ENCODE results near the gene PEX12.
"Not testable (repeated sequence)": the region's sequence is repeated elsewhere in the genome, so short reads cannot be mapped to it uniquely, and the experiment has no call there.

PEX12 gene

GRCh38 chr17:35575759-35576158 lies 2.6 kb downstream of the PEX12 start:
- DNase-seq = no peak

GRCh38 chr17:35569405-35569804 lies 9.0 kb downstream of the PEX12 start:
- no peak for DNase-seq

GRCh38 chr17:35568561-35568960 lies 9.8 kb downstream of the PEX12 start:
- DNase-seq = peak; percentile 30

DNA sequence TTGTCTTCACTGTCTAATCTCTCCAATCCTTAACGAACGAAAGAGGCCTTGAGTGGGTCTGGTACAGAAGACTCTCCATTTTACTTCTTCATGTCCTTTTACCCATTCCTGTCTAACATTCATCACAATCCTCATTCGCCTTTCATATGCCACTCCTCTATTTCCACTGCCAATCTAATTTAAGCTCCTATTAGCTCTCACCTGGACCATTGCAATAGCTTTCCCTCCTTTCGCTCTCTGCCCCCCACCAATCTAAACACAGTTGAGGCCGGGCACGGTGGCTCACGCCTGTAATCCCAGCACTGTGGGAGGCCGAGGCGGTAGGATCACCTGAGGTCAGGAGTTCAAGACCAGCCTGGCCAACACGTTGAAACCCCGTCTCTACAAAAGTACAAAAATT lies 11.4 kb downstream of the PEX12 start:
- no peak for DNase-seq

GRCh38 chr17:35563181-35563580 lies 15.2 kb downstream of the PEX12 start:
- not testable (repeated sequence) for DNase-seq

DNA sequence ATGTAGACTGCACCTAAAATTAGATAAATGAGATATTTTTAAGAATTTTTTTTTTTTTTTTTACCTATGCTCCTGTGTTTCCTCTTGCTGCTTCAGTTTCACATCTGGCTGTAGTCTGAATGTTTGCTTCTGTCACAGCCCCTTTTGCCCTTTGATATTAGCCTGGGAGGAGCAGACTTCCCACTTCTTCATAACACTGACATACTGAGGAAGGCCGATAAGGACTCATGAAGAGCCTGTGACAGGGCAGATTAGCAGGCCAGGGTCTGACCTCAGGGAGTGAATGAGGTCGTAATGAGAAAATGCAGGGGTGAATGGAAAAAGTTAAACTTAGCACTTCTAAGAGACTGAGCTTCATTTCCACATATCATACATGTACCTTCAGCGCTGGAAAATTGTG lies 17.7 kb downstream of the PEX12 start, which contains the start of gene SLFN14:
Gene SLFN14 (minus strand): TSS at position 117 of the 400 bp plus-strand sequence. CDS start 2,757 bp downstream, outside the sequence.
- no peak for DNase-seq

GRCh38 chr17:35559495-35560210 lies 18.7 kb downstream of the PEX12 start:
- no peak for DNase-seq

DNA sequence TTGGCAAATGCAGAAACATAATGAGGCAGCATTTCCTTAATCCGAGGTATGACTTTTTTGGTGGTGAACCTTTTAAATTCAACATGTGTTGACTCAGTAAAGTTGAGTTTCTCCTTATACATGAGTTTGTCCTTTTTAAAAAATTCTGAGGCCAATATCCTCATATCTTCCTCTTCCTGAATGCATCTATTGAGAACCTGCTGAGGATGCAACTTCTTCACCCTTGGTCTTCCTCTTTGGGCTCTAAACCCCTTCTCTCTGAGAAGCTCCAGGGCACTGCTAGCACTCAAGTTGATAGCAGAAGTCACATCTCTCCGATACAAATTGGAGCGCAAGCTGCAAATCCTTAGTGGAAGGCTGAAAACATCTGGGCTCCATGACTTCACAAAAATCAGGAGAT lies 21.0 kb downstream of the PEX12 start:
- no peak for DNase-seq

- no peak for DNase-seq
Measured at GRCh38 chr17:35555691-35556090, 22.7 kb downstream of the PEX12 start.

- DNase-seq = no peak
Measured at GRCh38 chr17:35554668-35555067, 23.7 kb downstream of the PEX12 start.

DNA sequence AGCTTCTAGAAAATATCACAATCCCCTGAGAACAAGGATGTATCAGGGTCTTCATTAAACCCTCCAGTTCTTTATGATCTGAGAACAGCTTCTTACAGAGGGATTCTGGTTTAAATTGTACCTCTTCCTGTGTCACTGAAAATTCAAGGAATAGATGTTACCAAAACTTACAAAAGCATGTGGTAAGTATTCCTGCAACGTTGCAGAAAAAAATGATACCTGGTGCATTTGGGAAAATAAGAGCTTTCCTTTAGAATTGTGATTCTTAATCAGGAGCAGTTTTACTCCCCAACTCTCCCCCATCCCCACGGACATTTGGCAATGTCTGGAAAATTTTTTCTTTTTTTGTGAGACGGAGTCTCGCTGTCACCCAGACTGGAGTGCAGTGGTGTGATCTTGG lies 25.1 kb downstream of the PEX12 start:
- no peak for DNase-seq

GRCh38 chr17:35548978-35549377 lies 29.4 kb downstream of the PEX12 start:
- no peak for DNase-seq

- DNase-seq = no peak
Measured at GRCh38 chr17:35548208-35548810, 30.1 kb downstream of the PEX12 start.

GRCh38 chr17:35546487-35546886 lies 31.9 kb downstream of the PEX12 start:
- no peak for DNase-seq

DNA sequence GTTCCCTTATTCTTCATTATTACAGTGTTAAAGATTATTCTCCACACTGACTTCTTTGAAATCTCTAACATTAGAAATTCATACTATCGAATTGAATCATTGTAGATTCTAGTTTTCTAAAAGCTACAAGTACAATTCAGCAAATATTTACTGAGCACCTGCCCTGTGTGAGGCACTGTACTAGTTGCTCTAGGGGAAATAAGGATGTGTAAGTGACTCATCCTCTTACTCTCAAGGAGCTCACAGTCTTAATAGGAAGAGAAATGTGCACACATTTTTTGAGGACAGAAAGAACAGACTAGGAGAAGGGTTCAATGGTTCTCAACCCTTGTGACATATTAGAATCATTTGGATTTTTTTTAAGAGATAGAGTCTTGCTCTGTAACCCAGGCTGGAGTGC lies 33.2 kb downstream of the PEX12 start:
- no peak for DNase-seq

DNA sequence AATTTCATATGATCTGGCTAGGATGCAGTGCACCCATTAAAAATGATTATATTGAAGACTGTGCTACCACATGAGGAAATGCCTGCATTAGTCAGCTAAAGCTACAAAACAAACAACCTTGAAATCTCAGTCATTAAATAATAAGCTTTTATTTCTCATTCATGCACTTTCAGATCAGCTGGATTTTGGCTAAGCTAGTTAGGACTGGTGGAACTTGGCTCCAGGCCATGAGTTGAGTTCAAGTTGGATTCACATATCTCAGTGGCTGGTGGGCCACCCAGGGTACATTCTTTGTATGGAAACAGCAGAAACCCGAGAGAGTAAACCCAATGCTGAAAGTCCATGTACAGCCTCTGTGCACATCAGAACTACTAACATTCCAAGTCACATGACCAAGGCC lies 34.5 kb downstream of the PEX12 start:
- peak; percentile 5 for DNase-seq

GRCh38 chr17:35542990-35543389 lies 35.4 kb downstream of the PEX12 start:
- DNase-seq = no peak

- DNase-seq = no peak
Measured at GRCh38 chr17:35541434-35541833, 36.9 kb downstream of the PEX12 start.

GRCh38 chr17:35540589-35541404 lies 37.6 kb downstream of the PEX12 start:
- peak; percentile 32 for DNase-seq

DNA sequence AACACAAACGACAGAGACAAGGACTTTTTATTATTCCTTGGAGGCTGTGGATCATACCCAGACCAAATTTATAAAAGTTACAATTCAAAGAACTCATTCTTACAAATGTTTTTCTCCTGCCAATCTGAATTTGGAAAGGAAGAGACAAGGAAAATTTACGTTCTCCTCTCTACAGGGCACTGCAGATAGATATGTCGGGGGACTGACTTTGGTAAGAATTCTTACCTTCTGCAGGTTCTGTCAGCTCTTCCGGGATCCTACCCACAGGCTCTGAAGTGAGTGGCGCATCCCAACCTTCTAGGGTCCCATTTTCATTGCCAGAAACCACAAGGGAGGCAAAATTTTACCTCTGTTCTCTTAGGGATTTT lies 38.7 kb downstream of the PEX12 start:
- no peak for DNase-seq

DNA sequence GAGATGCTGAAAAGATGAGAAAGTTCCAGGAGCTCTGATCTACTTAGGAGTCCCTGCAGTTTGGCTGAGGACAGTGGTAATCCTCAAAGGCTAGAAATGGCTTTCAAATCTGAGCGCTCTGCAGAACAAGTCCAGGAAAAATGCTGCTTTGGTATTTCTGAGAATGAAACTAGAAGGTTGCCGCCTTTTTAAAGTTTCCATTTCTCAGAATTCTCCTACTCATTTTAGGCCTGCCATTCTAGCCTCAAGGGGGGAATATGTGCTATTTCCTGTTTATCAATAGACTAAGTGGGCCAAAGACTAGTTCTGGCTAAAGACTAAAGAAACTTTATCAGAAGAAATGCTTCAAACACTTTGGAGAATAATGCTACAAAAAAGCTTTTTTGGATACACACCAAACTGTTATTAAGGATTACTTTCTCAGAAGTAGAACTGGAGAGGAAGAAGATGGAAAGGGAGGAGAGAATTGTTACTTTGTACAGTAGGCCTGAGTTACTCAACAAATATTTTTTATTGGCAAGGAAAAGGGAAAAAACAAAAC lies 40.7 kb downstream of the PEX12 start, which contains the start of gene SLFN12L:
Gene SLFN12L (minus strand): TSS at position 78 of the 541 bp plus-strand sequence. CDS start 15,314 bp downstream, outside the sequence.
- DNase-seq = no peak

GRCh38 chr17:35536664-35537171 lies 41.7 kb downstream of the PEX12 start:
- DNase-seq = no peak

DNA sequence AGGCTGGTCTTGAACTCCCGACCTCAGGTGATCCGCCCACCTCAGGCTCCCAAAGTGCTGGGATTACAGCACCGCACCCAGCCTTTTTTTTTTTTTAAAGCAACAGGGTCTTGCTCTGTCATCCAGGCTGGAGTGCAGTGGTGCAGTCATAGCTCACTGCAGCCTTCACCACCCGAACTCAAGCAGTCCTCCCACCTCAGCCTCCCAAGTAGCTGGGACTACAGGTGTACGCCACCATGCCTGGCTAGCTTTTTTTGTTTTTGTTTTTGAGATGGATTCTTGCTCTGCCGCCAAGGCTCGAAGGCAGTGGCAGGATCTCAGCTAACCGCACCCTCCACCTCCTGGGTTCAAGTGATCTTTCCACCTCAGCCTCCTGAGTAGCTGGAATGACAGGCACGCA lies 43.0 kb downstream of the PEX12 start:
- DNase-seq = not testable (repeated sequence)

All from fibroblast of upper back skin (primary cell).